Putamen (tissue), 1 donor: ENCODE data around the gene PLA2G4D.

Experiments
- DNase-seq: peaks from one replicate; pipeline ENCODE4 v3.0.0-alpha.2; 2016; ENCODE audit warnings: low spot score

The PLA2G4D gene

GRCh38 chr15:42050484-42051255 is 43.7 kb downstream of the PLA2G4D start:
- DNase-seq: no peak

DNA sequence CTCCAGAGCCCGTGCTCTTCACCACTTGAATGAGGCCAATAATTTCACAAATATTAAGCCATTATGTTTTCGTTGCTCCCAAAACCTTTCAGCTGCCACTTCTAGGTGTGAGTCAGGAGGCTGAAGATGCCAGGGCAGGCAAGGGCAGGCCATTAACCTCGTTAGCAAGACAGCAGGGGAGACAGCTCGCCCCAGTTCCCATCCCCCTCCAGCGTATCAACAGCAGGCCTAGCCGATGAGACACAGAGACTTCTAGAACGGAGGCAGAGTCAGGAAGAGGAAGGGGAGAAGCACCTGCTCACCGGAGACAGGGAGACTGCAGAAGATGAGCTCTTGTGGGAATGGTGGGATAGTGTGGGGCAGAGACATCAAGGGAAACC is 45.6 kb downstream of the PLA2G4D start:
- no peak for DNase-seq

DNA sequence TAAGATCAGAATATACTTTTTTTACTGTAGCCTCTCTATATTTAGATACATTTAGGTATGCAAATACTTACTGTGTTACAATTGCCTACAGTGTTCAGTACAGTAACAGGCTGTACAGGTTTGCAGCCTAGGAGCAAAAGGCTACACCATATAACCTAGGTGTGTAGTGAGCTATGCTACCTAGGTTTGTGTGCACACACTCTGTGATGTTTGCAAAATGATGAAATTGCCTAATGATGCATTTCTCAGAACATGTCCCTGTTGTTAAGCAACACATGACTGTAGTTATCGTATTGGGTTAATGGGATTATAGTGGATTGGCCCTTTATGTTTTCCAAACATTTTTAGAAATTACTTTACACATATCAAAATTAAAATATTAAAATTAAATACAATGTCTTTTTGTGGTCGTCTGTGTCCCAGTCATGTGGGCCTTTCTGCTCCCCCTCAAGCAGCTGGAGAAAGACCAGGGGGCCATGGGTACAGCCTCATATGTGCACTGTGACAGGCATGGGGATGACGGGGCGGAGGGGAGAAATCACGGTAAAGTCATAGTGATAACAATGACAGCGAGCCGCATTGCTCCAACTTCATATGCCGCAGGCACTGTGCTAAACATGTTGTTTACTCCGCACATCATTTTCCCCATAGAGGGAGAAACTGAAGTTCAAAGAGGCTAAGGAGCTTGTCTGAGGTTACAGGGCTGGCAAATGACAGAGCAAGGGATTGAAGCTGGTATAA is 46.1 kb downstream of the PLA2G4D start:
- DNase-seq: no peak

DNA sequence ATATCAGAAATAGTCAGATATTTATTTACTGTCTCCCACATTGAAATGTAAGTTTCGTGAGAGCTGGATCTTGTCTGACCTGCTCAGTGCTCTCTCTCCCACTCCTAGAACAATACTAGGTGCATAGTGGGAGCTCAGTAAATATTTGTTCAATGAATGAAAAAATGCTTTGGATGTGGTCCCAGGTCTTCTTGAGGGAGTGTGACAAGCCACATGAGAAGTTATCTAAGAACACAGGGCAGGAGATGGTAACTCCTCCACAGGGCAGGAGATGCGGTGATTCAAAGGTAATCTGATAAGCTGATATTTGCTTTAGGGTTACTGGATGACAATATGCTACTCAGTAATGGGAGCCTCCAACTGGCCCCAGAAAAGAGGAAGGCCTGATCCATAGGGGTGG is 47.8 kb downstream of the PLA2G4D start:
- DNase-seq: no peak

GRCh38 chr15:42045211-42045615 is 49.1 kb downstream of the PLA2G4D start:
- no peak for DNase-seq

DNA sequence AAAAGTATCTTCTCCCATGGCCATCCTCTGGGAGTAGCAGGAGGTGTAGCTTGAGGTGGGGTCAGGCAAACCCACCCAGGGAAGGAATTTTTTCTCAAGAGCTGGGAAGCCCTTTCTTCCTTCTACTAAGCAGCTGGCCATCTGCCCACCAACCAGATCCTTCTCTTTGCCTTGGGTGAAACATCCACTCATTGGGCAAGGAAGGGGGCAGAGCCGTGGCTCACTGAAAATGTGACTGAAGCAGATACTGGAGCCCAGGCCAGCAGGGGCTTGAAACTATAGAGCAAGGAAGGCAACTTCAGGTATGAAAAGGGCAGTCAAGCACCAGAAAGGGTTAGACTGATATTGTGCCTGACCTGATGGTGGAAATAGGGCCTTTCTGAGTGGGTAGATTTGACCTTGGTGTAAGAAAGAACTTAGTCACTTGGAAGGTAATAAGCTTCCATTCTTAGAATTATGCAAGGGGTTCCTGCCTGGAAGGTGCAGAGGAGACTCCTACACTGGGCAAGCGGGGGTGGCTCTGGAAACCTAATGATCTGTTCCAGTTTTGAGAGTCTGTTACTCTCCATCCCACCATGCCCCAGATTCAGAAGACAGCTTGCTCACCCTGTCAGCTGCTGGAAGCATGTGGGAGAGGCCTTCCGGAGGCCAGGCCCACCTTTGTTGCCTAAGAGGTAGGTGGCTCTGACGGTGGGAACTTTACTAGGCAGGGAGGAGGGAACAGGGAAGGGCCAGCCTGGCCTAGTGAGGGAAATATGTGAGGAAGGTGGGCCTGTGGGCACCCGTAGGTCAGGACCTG is 51.6 kb downstream of the PLA2G4D start:
- DNase-seq: peak; percentile 79

GRCh38 chr15:42038401-42038800 is 56.0 kb downstream of the PLA2G4D start:
- DNase-seq: no peak

- DNase-seq: no peak
These were observed 56.7 kb downstream of the PLA2G4D start for GRCh38 chr15:42037656-42038055.

DNA sequence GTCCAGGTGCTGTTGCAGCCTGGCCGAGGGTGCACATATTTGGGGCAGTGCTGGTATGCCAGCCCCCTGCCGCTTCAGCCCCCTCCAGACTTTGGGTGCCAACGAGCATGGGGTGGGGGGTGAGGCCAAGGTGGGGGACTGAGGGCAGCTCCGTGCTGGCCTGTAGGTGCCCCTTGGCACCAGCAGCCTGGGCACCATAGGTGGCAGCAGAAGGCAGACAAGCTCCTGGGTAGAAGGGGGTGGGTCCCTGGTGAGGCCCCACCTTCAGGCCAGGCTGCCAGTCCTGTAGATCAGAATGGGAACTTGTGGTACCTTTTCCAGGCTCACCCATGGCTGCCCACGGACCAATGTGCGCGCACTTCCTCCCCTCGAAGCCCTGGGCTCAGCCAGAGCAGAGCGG is 57.4 kb downstream of the PLA2G4D start:
- no peak for DNase-seq

DNA sequence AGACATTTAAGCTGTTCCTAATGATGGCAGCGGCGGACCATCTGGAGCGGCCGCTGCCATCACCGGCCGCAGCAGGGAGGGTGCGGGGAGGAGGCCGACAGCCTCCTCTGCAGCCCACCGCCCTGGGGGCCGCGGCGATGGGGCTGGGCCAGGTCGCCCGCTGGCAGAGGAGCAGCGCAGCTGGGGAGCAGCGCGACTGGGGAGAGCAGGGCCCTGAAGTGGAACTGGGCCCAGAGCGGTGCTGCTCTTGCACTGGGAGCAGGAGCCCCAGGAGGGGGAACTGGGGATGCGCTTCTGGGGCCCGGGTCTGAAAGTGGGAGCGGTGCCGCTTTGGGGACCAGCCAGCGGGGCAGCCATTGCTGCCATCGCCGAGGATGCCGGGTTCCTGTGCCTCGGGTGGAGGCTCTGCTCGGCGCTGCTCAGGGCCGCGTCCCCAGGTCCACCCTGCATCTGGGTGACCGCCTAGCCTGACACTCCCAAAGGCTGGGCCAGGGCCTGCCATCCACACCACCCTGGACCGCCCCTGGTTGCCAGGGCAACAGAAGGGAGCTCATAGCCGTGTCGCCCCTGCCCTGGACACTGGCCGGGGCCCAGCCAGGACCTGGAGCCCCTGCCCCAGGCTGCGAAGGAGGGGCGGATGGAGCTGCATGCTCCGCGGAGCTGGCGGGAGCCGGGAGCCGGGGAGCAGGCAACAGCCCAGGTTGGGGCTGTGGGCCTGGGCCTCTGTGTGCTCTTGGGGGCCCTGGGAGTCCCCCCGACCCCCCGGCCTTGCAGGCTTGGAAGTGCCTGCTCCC is 58.1 kb downstream of the PLA2G4D start:
- DNase-seq: no peak

- DNase-seq: no peak
These were observed 59.0 kb downstream of the PLA2G4D start for GRCh38 chr15:42035435-42035761.

DNA sequence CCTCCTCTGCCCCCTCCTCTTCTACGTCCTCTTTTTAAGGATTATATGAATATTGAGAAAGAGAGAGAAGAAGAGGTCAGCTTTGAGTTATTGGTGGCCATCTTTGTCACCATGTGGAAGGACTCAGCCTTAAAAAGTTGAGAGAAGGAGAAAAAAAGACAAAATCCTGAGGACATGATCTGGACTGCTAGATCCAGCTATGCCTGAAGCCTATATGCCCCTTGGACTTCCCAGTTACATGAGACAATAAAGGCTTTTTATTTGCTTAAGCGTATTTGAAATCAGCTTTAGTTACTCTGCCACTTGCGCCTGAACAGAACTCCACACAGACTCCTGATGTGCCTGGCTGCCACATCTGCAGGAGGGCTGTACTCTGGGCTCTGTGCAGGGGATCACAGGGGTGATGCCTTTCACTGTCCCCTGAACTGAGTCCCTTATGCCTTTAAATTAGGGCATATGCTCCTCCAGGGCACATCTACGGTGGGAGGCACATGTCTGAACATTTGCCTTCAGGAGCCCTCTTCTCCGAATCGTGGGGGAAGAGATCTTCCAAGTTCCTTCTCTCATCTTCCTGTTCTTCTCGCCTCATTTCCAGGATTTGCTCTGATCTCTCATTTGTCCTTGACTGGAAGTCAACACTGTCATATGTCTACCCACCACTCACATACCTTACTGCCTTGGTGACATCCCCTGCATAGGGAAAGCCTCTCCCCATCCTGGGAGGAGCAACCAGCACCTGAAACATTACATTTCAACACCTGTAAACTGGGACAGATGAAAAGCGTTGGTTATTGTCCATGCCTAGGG is 59.5 kb downstream of the PLA2G4D start:
- no peak for DNase-seq

- no peak for DNase-seq
These were observed 61.0 kb downstream of the PLA2G4D start for GRCh38 chr15:42033214-42033873.

DNA sequence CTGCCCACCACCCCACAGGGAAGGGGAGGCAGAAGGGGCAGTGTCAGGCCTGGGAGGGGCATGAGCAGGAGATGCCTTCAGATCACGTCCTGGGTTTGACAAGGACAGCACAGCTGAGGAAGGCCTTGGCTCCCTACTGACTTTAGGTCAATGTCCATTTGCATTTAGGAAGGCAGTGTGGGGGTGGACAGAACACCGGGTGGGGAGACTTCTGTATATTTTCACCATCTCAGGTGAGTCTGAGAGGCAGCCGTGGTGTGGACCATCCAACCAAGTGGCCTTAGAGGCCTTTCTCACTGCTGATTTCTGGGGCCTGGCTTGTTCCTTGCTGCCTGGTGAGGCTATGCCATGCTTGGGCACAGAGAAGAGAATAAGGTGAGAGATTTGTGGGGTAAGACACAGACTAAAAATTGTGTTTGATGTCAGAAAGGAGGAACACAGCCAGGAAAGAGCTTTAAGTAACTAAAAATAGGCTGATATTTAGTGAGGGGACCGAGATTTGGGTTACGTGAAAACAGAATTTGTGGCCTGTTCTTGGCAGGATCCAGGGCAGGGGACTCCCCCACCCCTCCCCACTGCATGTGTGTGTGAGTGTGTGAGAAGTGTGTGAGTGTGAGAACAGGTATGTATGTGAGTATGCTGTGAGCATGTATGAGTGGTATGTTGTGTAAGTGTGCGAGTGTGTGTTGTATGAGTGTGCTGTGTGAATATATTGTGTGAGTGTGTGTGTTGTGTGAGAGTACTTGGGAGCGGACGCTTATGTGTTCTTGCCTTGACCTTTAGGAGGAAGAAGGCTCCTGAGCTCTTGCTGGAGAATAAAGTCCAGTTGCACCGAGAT is 61.8 kb downstream of the PLA2G4D start:
- no peak for DNase-seq

DNA sequence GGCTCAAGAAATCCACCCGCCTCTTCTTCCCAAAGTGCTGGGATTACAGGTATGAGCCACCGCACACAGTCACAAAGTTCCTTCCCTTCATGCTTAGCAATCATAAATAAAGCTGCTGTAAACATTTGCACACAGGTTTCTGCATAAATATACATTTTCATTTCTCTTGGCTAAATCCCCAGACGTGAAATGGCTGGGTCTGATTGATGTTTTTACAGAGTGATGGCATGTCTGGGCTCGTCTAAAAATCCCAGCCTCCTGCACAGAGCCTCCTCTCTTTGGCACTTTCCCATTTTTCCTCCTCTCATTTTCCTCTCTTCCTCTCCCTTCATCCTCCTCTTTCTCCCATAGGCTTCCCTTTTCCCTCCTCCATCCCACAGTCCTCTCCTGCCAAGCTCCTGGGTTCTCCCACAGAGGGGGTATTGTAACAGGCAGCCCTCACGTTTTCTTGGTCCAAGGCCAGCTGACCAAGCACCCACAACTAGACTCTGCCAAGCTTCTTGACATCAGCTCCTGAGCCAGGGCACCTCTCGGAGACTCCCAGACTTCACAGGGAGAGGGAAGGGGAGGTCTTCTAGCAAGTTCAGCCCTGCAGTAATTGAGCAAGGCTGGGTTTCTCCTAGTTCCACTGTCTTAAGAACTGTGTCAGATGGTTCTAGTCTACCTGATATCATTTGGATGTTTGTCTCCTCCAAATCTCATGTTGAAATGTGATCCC is 63.0 kb downstream of the PLA2G4D start:
- DNase-seq: no peak

DNA sequence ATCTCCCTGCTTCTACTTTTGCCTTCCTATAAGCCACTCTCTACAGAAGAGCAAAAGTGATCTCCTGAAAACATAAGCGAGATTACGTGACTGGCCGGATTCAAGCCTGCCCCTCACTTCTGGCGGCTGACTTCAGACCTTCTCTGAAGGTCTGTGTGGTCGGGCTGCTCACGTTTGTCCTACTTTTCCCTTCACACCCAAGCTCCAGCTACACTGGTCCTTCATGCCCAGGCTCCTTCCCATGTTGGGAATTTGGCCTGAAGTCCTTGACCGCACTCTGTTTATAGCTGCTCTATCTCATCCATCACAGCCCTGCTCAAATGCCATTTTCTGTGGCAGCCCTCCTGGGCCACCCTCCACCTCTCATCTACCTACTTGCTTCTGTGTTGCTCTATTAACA is 66.8 kb downstream of the PLA2G4D start:
- DNase-seq: no peak

DNA sequence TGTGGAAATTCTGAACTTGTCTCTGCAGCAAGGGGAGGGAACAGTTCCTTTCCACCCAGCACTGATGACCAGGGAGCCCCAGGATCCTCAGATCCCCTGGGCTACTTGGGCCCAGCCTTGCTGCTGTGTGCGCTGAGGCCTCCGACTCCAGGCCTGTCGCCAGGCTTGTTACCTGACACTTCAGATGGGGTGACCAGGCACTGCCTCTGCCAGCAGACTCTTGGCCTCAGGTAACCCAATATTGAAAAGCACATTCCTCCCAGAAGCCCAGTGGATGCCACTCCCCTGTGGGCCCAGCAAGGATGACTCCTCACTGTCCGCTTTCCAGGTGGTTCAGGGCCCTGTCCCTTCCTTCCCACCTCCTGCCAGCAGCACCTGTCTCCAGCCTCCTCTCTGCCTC is 70.1 kb downstream of the PLA2G4D start:
- no peak for DNase-seq

DNA sequence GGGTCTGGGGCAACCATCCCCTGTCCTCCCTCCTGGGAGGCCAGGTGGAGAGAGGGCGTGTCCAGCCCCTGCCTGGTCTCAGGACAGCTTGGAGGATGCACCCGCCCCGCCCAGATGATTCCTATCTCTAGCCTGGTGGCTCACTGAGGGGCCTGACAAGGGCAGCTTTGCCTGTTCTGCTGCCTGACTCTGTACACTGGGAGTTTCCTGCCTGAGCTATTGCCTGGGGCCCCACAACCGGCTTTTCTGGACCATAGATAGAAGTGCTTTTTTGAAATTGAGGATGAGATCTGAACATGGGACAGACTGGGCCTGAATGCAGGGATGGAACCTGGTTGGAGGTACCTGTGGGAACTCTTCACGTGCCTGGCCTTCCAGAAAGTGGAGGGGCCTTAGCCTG is 72.8 kb downstream of the PLA2G4D start:
- DNase-seq: no peak

DNA sequence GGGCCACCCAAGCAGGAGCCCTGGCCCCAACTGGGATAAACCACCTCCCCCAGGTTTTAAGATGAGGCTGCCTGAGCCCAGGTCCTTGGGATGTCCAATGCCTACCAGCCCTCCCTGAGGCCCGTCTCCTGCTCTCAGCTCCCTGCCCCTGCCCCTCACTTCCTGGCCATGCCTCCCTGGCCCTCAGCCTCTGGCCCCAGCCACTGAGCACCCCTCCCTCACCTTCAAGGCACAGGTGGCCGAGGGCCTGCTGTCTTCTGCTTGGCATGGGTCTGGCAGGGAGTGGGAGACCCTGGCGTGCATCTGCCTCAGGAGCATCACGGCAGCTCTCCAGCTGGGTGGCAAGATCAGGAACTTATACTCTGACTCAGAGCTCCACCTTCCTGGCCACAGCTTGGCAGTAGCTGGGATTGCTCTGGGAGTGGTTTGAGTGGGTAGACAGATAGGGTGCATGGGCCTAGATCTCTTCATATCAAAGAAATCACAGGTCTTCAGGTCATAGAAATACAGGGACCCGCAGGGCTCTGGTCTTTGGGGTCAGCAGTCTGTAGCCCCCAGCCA is 73.6 kb downstream of the PLA2G4D start, which contains the start of gene PLA2G4E:
Gene PLA2G4E (minus strand): TSS at position 330 of the 561 bp plus-strand sequence. CDS start 12 bp downstream, at position 318.
- DNase-seq: no peak
